GM18907 (cell line): ENCODE results near the gene TUBG2.
"Not testable (repeated sequence)": the region's sequence is repeated elsewhere in the genome, so short reads cannot be mapped to it uniquely, and the experiment has no call there.

Experiments
- ATAC-seq: cut with Tn5 transposase; IDR thresholded peaks from one replicate; pipeline ENCODE4 v1.9.1; 2021; ENCODE audit warnings: mild to moderate bottlenecking, moderate library complexity; ENCODE audit not compliant: unreplicated experiment

TUBG2 gene

GRCh38 chr17:42659079-42659931 lies at the start of gene TUBG2:
Gene TUBG2, plus strand, starts transcription at chr17:42659284. Its CDS starts 220 bp downstream, at chr17:42659504.
- ATAC-seq, result no peak

DNA sequence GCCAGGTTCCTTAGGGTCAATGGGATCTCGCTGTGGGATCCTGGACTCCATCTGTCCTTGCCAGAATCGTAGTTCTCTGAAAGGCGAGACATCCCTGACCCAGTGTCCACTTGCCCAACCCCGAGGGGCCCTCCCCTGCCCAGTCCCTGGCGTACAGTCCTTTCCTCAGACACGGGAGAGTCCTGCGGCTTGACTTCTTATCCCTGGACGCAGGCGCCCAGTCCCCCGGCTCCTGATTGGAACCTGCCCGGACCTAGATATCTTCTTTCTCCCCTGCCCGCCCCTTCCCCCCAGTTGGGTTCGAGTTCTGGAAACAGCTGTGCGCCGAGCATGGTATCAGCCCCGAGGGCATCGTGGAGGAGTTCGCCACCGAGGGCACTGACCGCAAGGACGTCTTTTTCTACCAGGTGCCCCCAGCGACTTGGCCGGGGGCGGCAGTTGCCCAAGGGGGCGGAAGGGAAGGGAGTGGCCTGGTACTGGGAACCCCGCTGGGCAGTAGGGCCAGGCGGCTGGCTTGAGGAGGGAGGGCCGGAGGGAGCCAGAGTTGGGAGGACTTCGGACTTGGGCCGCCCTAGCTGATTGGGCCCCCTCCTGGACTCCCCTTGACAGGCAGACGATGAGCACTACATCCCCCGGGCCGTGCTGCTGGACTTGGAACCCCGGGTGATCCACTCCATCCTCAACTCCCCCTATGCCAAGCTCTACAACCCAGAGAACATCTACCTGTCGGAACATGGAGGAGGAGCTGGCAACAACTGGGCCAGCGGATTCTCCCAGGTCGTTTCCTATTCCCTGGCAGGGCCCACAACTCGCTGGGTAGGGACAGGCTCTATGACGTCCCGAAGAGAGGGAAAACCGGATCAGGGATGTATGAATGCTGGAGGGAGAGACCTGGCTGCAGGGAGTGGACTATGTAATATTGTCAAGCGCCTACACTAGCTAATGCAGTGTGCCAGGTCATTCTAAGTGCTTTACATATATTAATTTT lies 49.0 kb upstream of the TUBG2 start:
- ATAC-seq, result peak; percentile 4

DNA sequence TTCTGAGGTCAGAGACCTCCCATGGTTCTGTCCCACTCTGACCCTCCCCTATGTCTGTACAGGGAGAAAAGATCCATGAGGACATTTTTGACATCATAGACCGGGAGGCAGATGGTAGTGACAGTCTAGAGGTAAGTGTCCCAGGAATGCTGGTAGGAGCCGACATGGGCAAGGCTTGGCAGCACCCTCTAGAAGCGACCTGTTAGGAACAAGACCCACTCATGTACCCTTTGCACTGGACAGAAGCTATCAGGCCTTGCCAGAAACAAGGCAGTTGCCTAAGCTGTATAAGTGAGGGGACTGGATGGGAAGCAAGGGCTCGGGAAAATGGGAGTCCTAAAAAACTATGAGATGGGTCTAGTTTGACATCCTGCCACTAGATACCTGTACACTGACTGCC lies 47.1 kb upstream of the TUBG2 start:
- ATAC-seq, result no peak

- no peak for ATAC-seq
Observed at GRCh38 chr17:42613699-42614295, 45.3 kb upstream of the TUBG2 start.

- ATAC-seq, result peak; percentile 20
Observed at GRCh38 chr17:42617956-42618431, 41.1 kb upstream of the TUBG2 start.

- ATAC-seq, result peak; percentile 70
Observed at GRCh38 chr17:42618442-42619150, 40.5 kb upstream of the TUBG2 start.

DNA sequence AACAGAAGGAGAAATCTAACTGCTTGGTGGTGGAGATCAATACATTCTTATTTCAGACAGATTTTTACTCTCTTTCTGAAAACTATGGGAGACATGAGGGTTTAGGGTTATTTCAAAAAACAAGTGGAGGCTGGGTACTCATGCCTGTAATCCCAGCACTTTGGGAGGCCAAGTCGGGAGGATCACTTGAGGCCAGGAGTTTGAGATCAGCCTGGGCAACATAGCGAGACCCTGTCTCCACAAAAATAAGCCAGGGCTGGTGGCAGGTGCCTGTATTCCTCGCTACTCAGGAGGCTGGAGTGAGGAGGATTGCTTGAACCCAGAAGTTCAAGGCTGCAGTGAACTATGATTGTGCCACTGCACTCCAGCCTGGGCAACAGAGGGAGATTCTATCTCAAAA lies 37.1 kb upstream of the TUBG2 start:
- ATAC-seq, result not testable (repeated sequence)

- no peak for ATAC-seq
Observed at GRCh38 chr17:42623271-42623670, 35.8 kb upstream of the TUBG2 start.

DNA sequence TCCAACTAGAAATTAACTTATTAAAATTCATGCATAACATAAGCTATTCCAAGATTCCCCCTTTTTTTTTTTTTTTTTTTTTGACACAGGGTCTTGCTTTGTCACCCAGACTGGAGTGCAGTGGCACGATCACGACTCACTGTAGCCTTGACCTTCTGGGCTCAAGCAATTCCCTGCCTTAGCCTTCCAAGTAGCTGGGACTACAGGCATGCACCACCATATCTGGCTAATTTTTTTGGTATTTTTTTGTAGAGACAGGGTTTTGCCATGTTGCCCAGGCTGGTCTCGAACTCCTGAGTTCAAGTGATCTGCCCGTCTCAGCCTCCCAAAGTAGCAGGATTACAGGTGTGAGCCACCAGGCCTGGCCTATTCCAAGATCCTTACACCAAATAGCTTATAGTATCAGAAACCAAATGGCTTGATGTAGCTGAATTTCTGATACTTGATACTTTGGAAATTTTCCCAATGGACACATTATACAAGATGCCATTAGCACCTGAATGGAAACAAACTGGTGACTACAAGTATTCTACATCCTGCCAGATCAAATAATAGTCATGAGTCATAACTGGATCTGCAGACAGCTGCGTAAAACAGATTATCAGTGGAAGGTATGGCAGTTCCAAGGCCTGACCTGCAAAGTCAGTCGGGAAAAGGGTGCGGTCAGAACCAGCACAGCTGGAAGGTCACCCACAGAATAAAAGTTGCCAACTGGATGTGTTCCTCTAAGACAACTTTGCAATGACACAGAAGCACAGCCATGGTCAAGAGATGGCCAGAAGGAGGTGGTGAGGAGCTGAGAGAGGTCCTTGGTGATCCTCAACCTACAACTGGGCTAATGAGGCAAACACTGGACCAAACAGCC lies 35.1 kb upstream of the TUBG2 start:
- ATAC-seq, result no peak

DNA sequence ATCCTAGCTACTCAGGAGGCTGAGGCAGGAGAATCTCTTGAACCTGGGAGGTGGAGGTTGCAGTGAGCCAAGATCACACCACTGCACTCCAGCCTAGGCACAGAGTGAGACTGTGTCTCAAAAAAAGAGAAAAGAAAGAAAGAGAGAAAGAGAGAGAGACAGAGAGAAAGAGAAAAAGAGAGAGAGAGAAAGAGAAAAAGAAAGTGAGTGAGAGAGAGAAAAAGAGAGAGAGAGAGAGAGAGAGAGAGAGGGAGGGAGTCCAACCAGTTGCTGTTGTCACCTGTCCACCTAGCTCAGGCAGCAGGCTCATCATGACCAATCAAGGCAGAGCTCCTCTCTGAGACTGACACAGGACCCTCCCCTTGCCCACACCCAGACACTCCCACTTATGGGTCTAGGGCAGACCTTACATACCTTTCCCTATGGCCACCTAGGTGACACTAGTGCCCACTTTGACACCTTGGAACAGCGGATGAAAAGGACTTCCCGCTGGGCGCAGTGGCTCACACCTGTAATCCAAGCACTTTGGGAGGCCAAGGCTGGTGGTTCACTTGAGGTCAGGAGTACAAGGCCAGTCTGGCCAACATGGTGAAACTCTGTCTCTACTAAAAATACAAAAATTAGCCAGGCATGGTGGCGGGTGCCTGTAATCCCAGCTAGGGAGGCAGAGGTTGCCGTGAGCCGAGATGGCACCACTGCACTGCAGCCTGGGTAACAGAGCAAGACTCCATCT lies 31.9 kb upstream of the TUBG2 start:
- not testable (repeated sequence) for ATAC-seq

DNA sequence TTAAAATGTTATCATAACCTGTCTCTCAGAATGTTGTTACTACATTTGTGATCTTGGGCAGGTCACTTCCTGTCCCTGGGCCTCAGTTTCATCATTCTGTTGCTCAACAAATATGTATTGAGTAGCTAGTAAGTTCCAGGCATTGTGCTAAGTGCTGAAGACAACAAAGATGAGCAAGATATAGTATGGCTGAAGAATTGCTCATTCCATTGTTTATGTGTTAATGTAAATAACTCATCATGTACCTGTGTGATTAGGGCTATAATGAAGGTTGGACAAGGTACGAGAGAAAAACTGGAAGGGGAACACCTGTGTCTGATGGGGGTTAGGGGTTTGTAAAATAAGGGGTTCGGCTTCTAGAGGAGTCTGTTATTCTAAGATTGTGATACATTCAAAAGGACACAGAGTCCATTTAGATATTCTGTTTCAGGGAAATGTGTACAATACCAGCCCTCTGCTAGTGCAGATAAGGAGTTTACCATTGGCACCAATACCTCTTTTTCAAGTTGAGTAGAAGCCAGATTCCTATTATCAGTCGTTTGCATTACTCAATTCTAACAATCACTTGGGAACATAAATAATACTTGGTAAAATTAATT lies 29.6 kb upstream of the TUBG2 start:
- no peak for ATAC-seq

GRCh38 chr17:42632949-42633444 lies 26.1 kb upstream of the TUBG2 start:
- no peak for ATAC-seq

- no peak for ATAC-seq
Observed at GRCh38 chr17:42639525-42640113, 19.5 kb upstream of the TUBG2 start.

- ATAC-seq, result no peak
Observed at GRCh38 chr17:42640121-42640520, 19.0 kb upstream of the TUBG2 start.

GRCh38 chr17:42642336-42642735 lies 16.7 kb upstream of the TUBG2 start:
- ATAC-seq, result no peak

DNA sequence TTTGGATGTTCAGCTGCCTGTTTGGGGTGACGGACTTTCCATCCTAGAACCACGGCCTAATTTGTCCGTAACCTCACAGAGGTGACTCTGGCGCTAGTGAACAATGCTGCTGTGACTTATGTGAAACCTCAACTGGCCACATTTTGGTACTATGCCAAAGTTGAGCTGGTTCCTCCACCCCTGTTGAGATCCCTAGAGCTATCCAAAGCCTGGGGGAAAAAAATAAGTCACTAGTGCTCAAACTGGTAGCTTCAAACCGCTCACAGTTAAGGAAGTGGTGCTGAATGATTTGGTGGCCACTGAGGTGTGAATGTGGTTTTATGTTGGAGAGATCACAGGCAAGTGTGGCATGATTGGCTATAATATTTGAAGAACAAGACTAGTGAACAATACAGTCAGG lies 11.3 kb upstream of the TUBG2 start:
- no peak for ATAC-seq

DNA sequence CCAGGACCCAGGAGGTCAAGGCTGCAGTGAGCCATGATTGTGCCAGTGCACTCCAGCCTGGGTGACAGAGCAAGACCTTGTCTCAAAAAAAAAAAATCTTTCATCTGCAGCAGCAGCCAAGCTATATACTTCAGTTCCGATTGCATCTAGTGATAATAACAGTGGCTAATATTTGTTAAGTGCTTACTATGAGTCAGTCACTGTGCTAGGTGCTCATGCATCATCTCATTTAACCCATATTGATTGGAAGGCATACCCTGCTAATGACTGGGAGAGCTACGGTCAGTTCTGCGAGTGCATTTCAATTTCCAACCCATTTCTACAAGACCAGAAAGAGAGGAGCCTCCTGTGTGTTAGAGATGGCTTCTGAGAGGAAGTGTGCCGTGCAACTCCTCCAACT lies 7.7 kb upstream of the TUBG2 start:
- ATAC-seq, result no peak
